ENCODE results near the gene MRPL43.

GRCh38 chr10:101007915-101008822 lies 20.9 kb upstream of the MRPL43 start:
- no peak for TF ChIP-seq POLR2AphosphoS5 (IDR thresholded peaks at IDR 0.05)
- TF ChIP-seq, protein P1, sequence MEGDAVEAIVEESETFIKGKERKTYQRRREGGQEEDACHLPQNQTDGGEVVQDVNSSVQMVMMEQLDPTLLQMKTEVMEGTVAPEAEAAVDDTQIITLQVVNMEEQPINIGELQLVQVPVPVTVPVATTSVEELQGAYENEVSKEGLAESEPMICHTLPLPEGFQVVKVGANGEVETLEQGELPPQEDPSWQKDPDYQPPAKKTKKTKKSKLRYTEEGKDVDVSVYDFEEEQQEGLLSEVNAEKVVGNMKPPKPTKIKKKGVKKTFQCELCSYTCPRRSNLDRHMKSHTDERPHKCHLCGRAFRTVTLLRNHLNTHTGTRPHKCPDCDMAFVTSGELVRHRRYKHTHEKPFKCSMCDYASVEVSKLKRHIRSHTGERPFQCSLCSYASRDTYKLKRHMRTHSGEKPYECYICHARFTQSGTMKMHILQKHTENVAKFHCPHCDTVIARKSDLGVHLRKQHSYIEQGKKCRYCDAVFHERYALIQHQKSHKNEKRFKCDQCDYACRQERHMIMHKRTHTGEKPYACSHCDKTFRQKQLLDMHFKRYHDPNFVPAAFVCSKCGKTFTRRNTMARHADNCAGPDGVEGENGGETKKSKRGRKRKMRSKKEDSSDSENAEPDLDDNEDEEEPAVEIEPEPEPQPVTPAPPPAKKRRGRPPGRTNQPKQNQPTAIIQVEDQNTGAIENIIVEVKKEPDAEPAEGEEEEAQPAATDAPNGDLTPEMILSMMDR (IDR thresholded peaks at IDR 0.05), result no peak
- no peak for TF ChIP-seq POLR2A (IDR thresholded peaks at IDR 0.05)

All from suprapubic skin (tissue), 4 donors.